HepG2 (cell line): ENCODE results near the gene GLE1. TPM values are rescaled to one million over a fixed set of nuclear protein-coding genes. Genes with fewer than 3 reads are reported as not detected.

ENCODE experiments used
- ATAC-seq: fragments of 200-7000 bp; cut with Tn5 transposase; 3 replicates; pipeline ENCODE4 v1.9.1; 2020; ENCODE audit warnings: mild to moderate bottlenecking, moderate library complexity
- BruUV-seq: library from RNA; stranded (reverse); fragments of 400-500 nt; replicated peaks from 2 replicates; lab custom pipeline; 2021; lab: Mats Ljungman, UMichigan
- CTCF ChIA-PET: fragments of 300-600 bp; formaldehyde crosslinking; extraction: SDS; loops from one replicate; lab custom pipeline; 2021; ENCODE audit warnings: low total read pairs, inconsistent platforms, low intra/inter-chr PET ratio; lab: Yijun Ruan, JAX
- POLR2A ChIA-PET: fragments of 350-600 bp; sonication (Branson Sonifier 250); formaldehyde crosslinking; loops from one replicate; lab custom pipeline; 2020; ENCODE audit warnings: antibody characterized with exemption, inconsistent platforms; lab: Yijun Ruan, JAX
- DNase-seq: peaks from one replicate; pipeline ENCODE4 v3.0.0-alpha.2; 2015; ENCODE audit warnings: low spot score
- FAIRE-seq: peaks from 3 replicates; lab custom pipeline; 2011; peaks lifted over from hg19 to GRCh38; lab: Jason Lieb, UNC
- H2AFZ ChIP-seq: one replicate; pipeline ENCODE4 v1.6.1; 2011; ENCODE audit warnings: low read length, inconsistent platforms
- H3K27ac ChIP-seq: fragments of 300-600 bp; 3 replicates; pipeline ENCODE4 v1.8.0; 2011; ENCODE audit warnings: mixed run types, mild to moderate bottlenecking, mixed read lengths, low read length, inconsistent platforms; ENCODE audit not compliant: insufficient read depth; ENCODE audit errors: extremely low read length
- H3K27me3 ChIP-seq, 2 experiments: fragments of 200-600 bp in 1 of 2; 2 replicates in 1 of 2; 3 replicates in 1 of 2; pipeline versions ENCODE4 v1.6.0 to v1.8.0; 2011; ENCODE audit warnings: low read length in 2 of 2, mild to moderate bottlenecking in 2 of 2, moderate library complexity in 2 of 2, inconsistent platforms in 1 of 2; ENCODE audit not compliant: insufficient read depth in 2 of 2, control insufficient read depth in 1 of 2
- H3K36me3 ChIP-seq, 2 experiments: fragments of 200-600 bp in 1 of 2; replicated peaks in 1 of 2; 2 replicates in 1 of 2; 3 replicates in 1 of 2; pipeline versions ENCODE4 v1.5.1 to v1.8.0; 2011; ENCODE audit warnings: low read length in 2 of 2, inconsistent platforms in 1 of 2; ENCODE audit not compliant: insufficient read depth in 2 of 2, control insufficient read depth in 1 of 2
- H3K4me1 ChIP-seq: 2 replicates; pipeline ENCODE4 v1.5.1; 2012; ENCODE audit warnings: low read length, inconsistent platforms; ENCODE audit not compliant: insufficient read depth
- H3K4me2 ChIP-seq: 2 replicates; pipeline ENCODE4 v1.6.0; 2011; ENCODE audit warnings: low read depth, low read length, inconsistent platforms
- H3K4me3 ChIP-seq, 3 experiments: fragments of 200-600 bp in 1 of 3; sonication (generic), shearing (Covaris generic) in 1 of 3; replicated peaks in 1 of 3; 2 replicates each; pipeline ENCODE4 v1.5.1; 2011 to 2016; ENCODE audit warnings: low read length in 3 of 3, inconsistent platforms in 2 of 3, low read depth in 2 of 3, mild to moderate bottlenecking in 2 of 3, control low read depth in 1 of 3, mixed read lengths in 1 of 3; ENCODE audit not compliant: insufficient read depth in 1 of 3
- H3K79me2 ChIP-seq: one replicate; pipeline ENCODE4 v1.6.1; 2011; ENCODE audit warnings: low read length, inconsistent platforms; ENCODE audit not compliant: insufficient read depth
- H3K9ac ChIP-seq: 2 replicates; pipeline ENCODE4 v1.6.0; 2011; ENCODE audit warnings: mild to moderate bottlenecking, low read depth, low read length, inconsistent platforms; ENCODE audit not compliant: insufficient read depth
- H3K9me3 ChIP-seq: 2 replicates; pipeline ENCODE4 v1.5.1; 2012; ENCODE audit warnings: mild to moderate bottlenecking, low read length
- H4K20me1 ChIP-seq: 2 replicates; pipeline ENCODE4 v1.6.0; 2011; ENCODE audit warnings: inconsistent platforms, mild to moderate bottlenecking, low read length, moderate library complexity; ENCODE audit not compliant: insufficient read depth
- CREB3 ChIP-seq: sonication (generic); formaldehyde crosslinking; IDR thresholded peaks from 2 replicates; pipeline ENCODE4 v1.5.0; 2020; ENCODE audit warnings: missing genetic modification reagents
- EEA1 ChIP-seq: sonication (generic); formaldehyde crosslinking; IDR thresholded peaks from 2 replicates; pipeline ENCODE4 v1.5.1; 2020; ENCODE audit warnings: mild to moderate bottlenecking, missing genetic modification reagents, borderline replicate concordance
- HDAC2 ChIP-seq: sonication (generic); formaldehyde crosslinking; IDR thresholded peaks from 2 replicates; pipeline ENCODE4 v1.4.0; 2020; ENCODE audit warnings: missing genetic modification reagents
- JDP2 ChIP-seq: sonication (generic); formaldehyde crosslinking; IDR thresholded peaks from 2 replicates; pipeline ENCODE4 v1.8.1; 2022; ENCODE audit warnings: missing genetic modification reagents, borderline replicate concordance
- MED1 ChIP-seq: sonication (generic); formaldehyde crosslinking; IDR thresholded peaks from 2 replicates; pipeline ENCODE4 v1.4.0; 2020; ENCODE audit warnings: missing genetic modification reagents
- NRL ChIP-seq: sonication (generic); formaldehyde crosslinking; IDR thresholded peaks from 2 replicates; pipeline ENCODE4 v1.5.0; 2020; ENCODE audit warnings: missing genetic modification reagents, mild to moderate bottlenecking, moderate library complexity, borderline replicate concordance
- POLR2AphosphoS5 ChIP-seq: IDR thresholded peaks from 2 replicates; pipeline ENCODE4 v1.6.1; 2012; ENCODE audit warnings: low read depth, low read length
- ZBTB8A ChIP-seq: sonication (generic); formaldehyde crosslinking; IDR thresholded peaks from 2 replicates; pipeline ENCODE4 v1.4.0; 2020; ENCODE audit warnings: mild to moderate bottlenecking, low read depth, missing genetic modification reagents, borderline replicate concordance
- ZNF724P ChIP-seq: sonication (generic); formaldehyde crosslinking; IDR thresholded peaks from 2 replicates; pipeline ENCODE4 v1.8.0; 2022; ENCODE audit warnings: missing genetic modification reagents, borderline replicate concordance
- ZNF747 ChIP-seq: sonication (generic); formaldehyde crosslinking; IDR thresholded peaks from 2 replicates; pipeline ENCODE4 v1.8.1; 2023; ENCODE audit warnings: missing genetic modification reagents, mild to moderate bottlenecking, borderline replicate concordance
- ZNF784 ChIP-seq: sonication (generic); formaldehyde crosslinking; IDR thresholded peaks from 2 replicates; pipeline ENCODE4 v1.5.1; 2020; ENCODE audit warnings: missing genetic modification reagents, mild to moderate bottlenecking, borderline replicate concordance
- WGBS: methylation state at CpG from one replicate; pipeline ENCODE4 v1.1.6; 2017; ENCODE audit warnings: low lambda C conversion rate; 5-methylcytosine and 5-hydroxymethylcytosine counted together
- in situ Hi-C: cut with HindIII; loops from 2 replicates; pipeline ENCODE4 v1.10.0; 2017; ENCODE audit warnings: low pct_unique_long_range_greater_than_20kb; ENCODE audit not compliant: extremely low pct_ligation_motif_present
- intact Hi-C: fragments of 100-400 bp; cut with micrococcal nuclease; formaldehyde crosslinking; loops from one replicate; pipeline ENCODE4 v1.10.0; 2022; ENCODE audit not compliant: unreplicated experiment
- polyA plus RNA-seq, 8 experiments: library from polyadenylated mRNA; depleted of rRNA in 3 of 8; stranded (reverse) in 7 of 8; unstranded in 1 of 8; fragments of >200 nt; fragmentation: Illumina TruSeq in 4 of 8; extraction: Trizol in 4 of 8; gene quantifications; 2 replicates each; pipeline versions ENCODE4 v1.2.1 to v1.2.3, GENCODE V29; 2011 to 2016; ENCODE audit warnings: low read depth in 4 of 8, missing spikeins in 1 of 8, mixed read lengths in 1 of 8; ENCODE audit not compliant: insufficient read depth in 1 of 8
- total RNA-seq, 5 experiments: library from RNA; depleted of rRNA; stranded (reverse); fragments of >200 nt; fragmentation: Illumina TruSeq; extraction: Trizol; gene quantifications; 2 replicates each; pipeline ENCODE4 v1.2.3, GENCODE V29; 2016; ENCODE audit warnings: low read depth in 1 of 5
- TF ChIP-seq, protein P1 (sequence below): sonication (generic); formaldehyde crosslinking; IDR thresholded peaks from 2 replicates; pipeline ENCODE4 v1.8.0; 2022; ENCODE audit warnings: missing genetic modification reagents, mild to moderate bottlenecking, inconsistent platforms, borderline replicate concordance
- TF ChIP-seq, protein P2 (sequence below): sonication (generic); formaldehyde crosslinking; IDR thresholded peaks from 2 replicates; pipeline ENCODE4 v1.4.0; 2020; ENCODE audit warnings: missing genetic modification reagents, borderline replicate concordance
- TF ChIP-seq, protein P3 (sequence below): sonication (generic); formaldehyde crosslinking; IDR thresholded peaks from 2 replicates; pipeline ENCODE4 v1.4.0; 2020; ENCODE audit warnings: mild to moderate bottlenecking, missing genetic modification reagents
- TF ChIP-seq, protein P4 (sequence below): sonication (generic); formaldehyde crosslinking; IDR thresholded peaks from 2 replicates; pipeline ENCODE4 v1.5.0; 2020; ENCODE audit warnings: missing genetic modification reagents

The GLE1 gene
- total and polyA plus RNA-seq, 2 of the 13 experiments (the other 11 are each of a cell fraction or from before 2014, with no cell fraction given) = 14.7 to 28.8 TPM

GRCh38 chr9:128493424-128493823 lies 11.1 kb upstream of the GLE1 start:
- no peak overlapping the region for H2AFZ ChIP-seq
- POLR2A ChIA-PET = no interaction called here
- intact Hi-C loops (no loop called here), in situ Hi-C loops (no loop called here)
- FAIRE-seq = no peak
- H3K36me3 ChIP-seq = peaks cover 18 to 49% of the 10 kb centered on the region in 2 experiments
- H3K27ac ChIP-seq = no peak overlapping the region
- no peaks in the 10 kb centered on the region for H3K27me3 ChIP-seq
- CTCF ChIA-PET = no interaction called here
- H3K4me3 ChIP-seq = no peak overlapping the region
- no peak overlapping the region for H3K9ac ChIP-seq
- TF ChIP-seq ZNF747 = no peak
- TF ChIP-seq JDP2 (CRISPR knock-in tag) = no peak
- no peak for TF ChIP-seq HDAC2
- TF ChIP-seq ZNF724P (CRISPR knock-in tag) = no peak
- TF ChIP-seq, protein P1, sequence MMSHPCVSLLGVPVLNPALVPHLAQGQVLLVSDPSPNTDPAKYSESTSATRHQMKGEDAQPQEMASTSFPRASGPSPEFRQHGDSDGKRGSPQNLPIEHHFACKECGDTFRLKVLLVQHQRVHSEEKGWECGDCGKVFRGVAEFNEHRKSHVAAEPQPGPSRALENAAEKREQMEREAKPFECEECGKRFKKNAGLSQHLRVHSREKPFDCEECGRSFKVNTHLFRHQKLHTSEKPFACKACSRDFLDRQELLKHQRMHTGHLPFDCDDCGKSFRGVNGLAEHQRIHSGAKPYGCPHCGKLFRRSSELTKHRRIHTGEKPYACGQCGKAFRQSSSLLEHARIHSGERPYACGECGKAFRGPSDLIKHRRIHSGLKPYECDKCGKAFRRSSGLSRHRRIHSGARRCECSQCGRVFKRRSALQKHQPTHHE (CRISPR knock-in tag) = no peak
- TF ChIP-seq CREB3 (CRISPR knock-in tag) = no peak
- TF ChIP-seq NRL = no peak
- TF ChIP-seq, protein P2, sequence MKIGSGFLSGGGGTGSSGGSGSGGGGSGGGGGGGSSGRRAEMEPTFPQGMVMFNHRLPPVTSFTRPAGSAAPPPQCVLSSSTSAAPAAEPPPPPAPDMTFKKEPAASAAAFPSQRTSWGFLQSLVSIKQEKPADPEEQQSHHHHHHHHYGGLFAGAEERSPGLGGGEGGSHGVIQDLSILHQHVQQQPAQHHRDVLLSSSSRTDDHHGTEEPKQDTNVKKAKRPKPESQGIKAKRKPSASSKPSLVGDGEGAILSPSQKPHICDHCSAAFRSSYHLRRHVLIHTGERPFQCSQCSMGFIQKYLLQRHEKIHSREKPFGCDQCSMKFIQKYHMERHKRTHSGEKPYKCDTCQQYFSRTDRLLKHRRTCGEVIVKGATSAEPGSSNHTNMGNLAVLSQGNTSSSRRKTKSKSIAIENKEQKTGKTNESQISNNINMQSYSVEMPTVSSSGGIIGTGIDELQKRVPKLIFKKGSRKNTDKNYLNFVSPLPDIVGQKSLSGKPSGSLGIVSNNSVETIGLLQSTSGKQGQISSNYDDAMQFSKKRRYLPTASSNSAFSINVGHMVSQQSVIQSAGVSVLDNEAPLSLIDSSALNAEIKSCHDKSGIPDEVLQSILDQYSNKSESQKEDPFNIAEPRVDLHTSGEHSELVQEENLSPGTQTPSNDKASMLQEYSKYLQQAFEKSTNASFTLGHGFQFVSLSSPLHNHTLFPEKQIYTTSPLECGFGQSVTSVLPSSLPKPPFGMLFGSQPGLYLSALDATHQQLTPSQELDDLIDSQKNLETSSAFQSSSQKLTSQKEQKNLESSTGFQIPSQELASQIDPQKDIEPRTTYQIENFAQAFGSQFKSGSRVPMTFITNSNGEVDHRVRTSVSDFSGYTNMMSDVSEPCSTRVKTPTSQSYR (CRISPR knock-in tag) = no peak
- no peak for TF ChIP-seq ZBTB8A (CRISPR knock-in tag)
- TF ChIP-seq, protein P3, sequence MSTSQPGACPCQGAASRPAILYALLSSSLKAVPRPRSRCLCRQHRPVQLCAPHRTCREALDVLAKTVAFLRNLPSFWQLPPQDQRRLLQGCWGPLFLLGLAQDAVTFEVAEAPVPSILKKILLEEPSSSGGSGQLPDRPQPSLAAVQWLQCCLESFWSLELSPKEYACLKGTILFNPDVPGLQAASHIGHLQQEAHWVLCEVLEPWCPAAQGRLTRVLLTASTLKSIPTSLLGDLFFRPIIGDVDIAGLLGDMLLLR (CRISPR knock-in tag) = no peak
- TF ChIP-seq POLR2AphosphoS5 = no peak
- TF ChIP-seq MED1 (CRISPR knock-in tag) = no peak
- no peak for TF ChIP-seq EEA1 (CRISPR knock-in tag)
- no peak for TF ChIP-seq ZNF784 (CRISPR knock-in tag)
- TF ChIP-seq, protein P4, sequence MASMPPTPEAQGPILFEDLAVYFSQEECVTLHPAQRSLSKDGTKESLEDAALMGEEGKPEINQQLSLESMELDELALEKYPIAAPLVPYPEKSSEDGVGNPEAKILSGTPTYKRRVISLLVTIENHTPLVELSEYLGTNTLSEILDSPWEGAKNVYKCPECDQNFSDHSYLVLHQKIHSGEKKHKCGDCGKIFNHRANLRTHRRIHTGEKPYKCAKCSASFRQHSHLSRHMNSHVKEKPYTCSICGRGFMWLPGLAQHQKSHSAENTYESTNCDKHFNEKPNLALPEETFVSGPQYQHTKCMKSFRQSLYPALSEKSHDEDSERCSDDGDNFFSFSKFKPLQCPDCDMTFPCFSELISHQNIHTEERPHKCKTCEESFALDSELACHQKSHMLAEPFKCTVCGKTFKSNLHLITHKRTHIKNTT (CRISPR knock-in tag) = no peak
- H3K4me1 ChIP-seq = peaks cover 17% of the 10 kb centered on the region
- no peaks in the 10 kb centered on the region for H3K79me2 ChIP-seq
- 82% methylated on average over 2 of the region's 2 CpGs for WGBS
- no peak for ATAC-seq
- H4K20me1 ChIP-seq = no peaks in the 10 kb centered on the region
- no TSS peak for BruUV-seq
- H3K9me3 ChIP-seq = no peaks in the 10 kb centered on the region
- H3K4me2 ChIP-seq = no peak overlapping the region
- DNase-seq = no peak
